GM23338 (cell line): ENCODE data around the gene HPS3. TPM values are rescaled to one million over a fixed set of nuclear protein-coding genes. Genes with fewer than 3 reads are reported as not detected.

Source experiments
- ATAC-seq: fragments of 200-7000 bp; cut with Tn5 transposase; 3 replicates; pipeline ENCODE4 v1.9.1; 2020
- DNase-seq: peaks from one replicate; pipeline ENCODE4 v3.0.0-alpha.2; 2015; ENCODE audit warnings: low spot score
- H2AFZ ChIP-seq: fragments of 200-600 bp; sonication (generic); 2 replicates; pipeline ENCODE4 v1.8.0; 2016; ENCODE audit warnings: antibody characterized with exemption, mild to moderate bottlenecking, moderate library complexity
- H3F3A ChIP-seq: fragments of 200-600 bp; sonication (generic); replicated peaks from 2 replicates; pipeline ENCODE4 v1.8.0; 2017; ENCODE audit warnings: antibody characterized with exemption, mixed run types, low read depth
- H3K27ac ChIP-seq: fragments of 200-600 bp; sonication (generic); 2 replicates; pipeline ENCODE4 v1.6.1; 2016; ENCODE audit warnings: low read depth
- H3K27me3 ChIP-seq: fragments of 200-600 bp; sonication (generic); 2 replicates; pipeline ENCODE4 v1.8.0; 2016; ENCODE audit warnings: mild to moderate bottlenecking, mixed run types, moderate library complexity; ENCODE audit not compliant: insufficient read depth
- H3K36me3 ChIP-seq: fragments of 200-600 bp; sonication (generic); 2 replicates; pipeline ENCODE4 v1.8.0; 2016; ENCODE audit warnings: mild to moderate bottlenecking; ENCODE audit not compliant: insufficient read depth
- H3K4me1 ChIP-seq: fragments of 200-600 bp; sonication (generic); 2 replicates; pipeline ENCODE4 v1.8.0; 2016; ENCODE audit warnings: mild to moderate bottlenecking, moderate library complexity; ENCODE audit not compliant: insufficient read depth
- H3K4me2 ChIP-seq: fragments of 200-600 bp; sonication (generic); 2 replicates; pipeline ENCODE4 v1.7.1; 2017; ENCODE audit warnings: mixed run types
- H3K4me3 ChIP-seq: fragments of 200-600 bp; sonication (generic); 2 replicates; pipeline ENCODE4 v1.6.1; 2016; ENCODE audit warnings: mixed run types
- H3K79me2 ChIP-seq: fragments of 200-600 bp; sonication (generic); replicated peaks from 2 replicates; pipeline ENCODE4 v1.8.0; 2017; ENCODE audit warnings: mild to moderate bottlenecking; ENCODE audit not compliant: insufficient read depth
- H3K9me2 ChIP-seq: fragments of 200-600 bp; sonication (generic); 2 replicates; pipeline ENCODE4 v1.8.0; 2017; ENCODE audit not compliant: insufficient read depth
- H4K20me1 ChIP-seq: fragments of 200-600 bp; sonication (generic); replicated peaks from 2 replicates; pipeline ENCODE4 v1.8.0; 2017; ENCODE audit warnings: mild to moderate bottlenecking; ENCODE audit not compliant: insufficient read depth
- H3K27ac Mint-ChIP-seq: 2 replicates; pipeline ENCODE4 v1.8.0; 2020; ENCODE audit warnings: inconsistent platforms, mild to moderate bottlenecking, moderate library complexity, mixed read lengths
- H3K27me3 Mint-ChIP-seq: 3 replicates; pipeline ENCODE4 v1.8.0; 2022; ENCODE audit warnings: low read depth, mild to moderate bottlenecking, moderate library complexity, mixed read lengths, inconsistent platforms; ENCODE audit not compliant: insufficient read depth, poor library complexity
- H3K36me3 Mint-ChIP-seq: 3 replicates; pipeline ENCODE4 v1.8.0; 2021; ENCODE audit warnings: low read depth, mild to moderate bottlenecking, inconsistent platforms, moderate library complexity, mixed read lengths
- H3K4me1 Mint-ChIP-seq: 3 replicates; pipeline ENCODE4 v1.8.0; 2020; ENCODE audit warnings: mild to moderate bottlenecking, inconsistent platforms, mixed read lengths
- H3K4me3 Mint-ChIP-seq: 3 replicates; pipeline ENCODE4 v1.8.0; 2021; ENCODE audit warnings: moderate library complexity, mild to moderate bottlenecking, inconsistent platforms, mixed read lengths
- H3K9me3 Mint-ChIP-seq: 3 replicates; pipeline ENCODE4 v1.8.0; 2020; ENCODE audit warnings: moderate library complexity, mild to moderate bottlenecking, inconsistent platforms, mixed read lengths
- CTCF ChIP-seq, 2 experiments: fragments of 200-600 bp in 1 of 2; sonication (generic) in 1 of 2; conservative IDR thresholded peaks; 2 replicates each; pipeline versions ENCODE4 v1.5.1 to v1.6.1; 2016 to 2017; ENCODE audit warnings: antibody characterized with exemption in 2 of 2, low read depth in 2 of 2, mild to moderate bottlenecking in 2 of 2, moderate library complexity in 1 of 2
- ETS1 ChIP-seq: IDR thresholded peaks from 2 replicates; pipeline ENCODE4 v1.6.1; 2016; ENCODE audit warnings: antibody characterized with exemption
- EZH2 ChIP-seq: fragments of 200-600 bp; sonication (generic); IDR thresholded peaks from one replicate; pipeline ENCODE4 v1.8.0; 2017; ENCODE audit warnings: antibody characterized with exemption, mild to moderate bottlenecking, low read depth; ENCODE audit not compliant: unreplicated experiment
- JUNB ChIP-seq: IDR thresholded peaks from one replicate; pipeline ENCODE4 v1.6.1; 2016; ENCODE audit warnings: antibody characterized with exemption; ENCODE audit not compliant: unreplicated experiment
- NANOG ChIP-seq: IDR thresholded peaks from 2 replicates; pipeline ENCODE4 v1.6.1; 2016; ENCODE audit warnings: antibody characterized with exemption, borderline replicate concordance
- POLR2AphosphoS5 ChIP-seq: IDR thresholded peaks from 2 replicates; pipeline ENCODE4 v1.6.1; 2016; ENCODE audit warnings: antibody characterized with exemption, low read depth
- STAT1 ChIP-seq: IDR thresholded peaks from one replicate; pipeline ENCODE4 v1.6.1; 2016; ENCODE audit warnings: antibody characterized with exemption; ENCODE audit not compliant: unreplicated experiment
- ZNF114 ChIP-seq: fragments of 250-450 bp; sonication (Bioruptor Pico); IDR thresholded peaks from 2 replicates; pipeline ENCODE4 v1.5.0; 2020; ENCODE audit warnings: mild to moderate bottlenecking, moderate library complexity
- ZNF331 ChIP-seq: fragments of 250-450 bp; sonication (Bioruptor Pico); IDR thresholded peaks from 2 replicates; pipeline ENCODE4 v1.5.0; 2020; ENCODE audit warnings: low read depth, mild to moderate bottlenecking, moderate library complexity
- ZNF462 ChIP-seq: fragments of 250-450 bp; sonication (Bioruptor Pico); IDR thresholded peaks from 2 replicates; pipeline ENCODE4 v1.5.0; 2020; ENCODE audit warnings: mild to moderate bottlenecking, moderate library complexity
- polyA plus RNA-seq: library from polyadenylated mRNA; unstranded; fragments of >200 nt; fragmentation: Nextera tagmentation; extraction: Ambion mirVana; gene quantifications from 2 replicates; pipeline ENCODE4 v1.2.1, GENCODE V29; 2016
- total RNA-seq: library from RNA; depleted of rRNA; stranded (reverse); fragments of >200 nt; shearing (Covaris generic); gene quantifications from 2 replicates; pipeline ENCODE4 v1.2.3, GENCODE V29; 2014

HPS3 gene
- total and polyA plus RNA-seq, 2 experiments from 2014 or later = 41.7 to 66.8 TPM

DNA sequence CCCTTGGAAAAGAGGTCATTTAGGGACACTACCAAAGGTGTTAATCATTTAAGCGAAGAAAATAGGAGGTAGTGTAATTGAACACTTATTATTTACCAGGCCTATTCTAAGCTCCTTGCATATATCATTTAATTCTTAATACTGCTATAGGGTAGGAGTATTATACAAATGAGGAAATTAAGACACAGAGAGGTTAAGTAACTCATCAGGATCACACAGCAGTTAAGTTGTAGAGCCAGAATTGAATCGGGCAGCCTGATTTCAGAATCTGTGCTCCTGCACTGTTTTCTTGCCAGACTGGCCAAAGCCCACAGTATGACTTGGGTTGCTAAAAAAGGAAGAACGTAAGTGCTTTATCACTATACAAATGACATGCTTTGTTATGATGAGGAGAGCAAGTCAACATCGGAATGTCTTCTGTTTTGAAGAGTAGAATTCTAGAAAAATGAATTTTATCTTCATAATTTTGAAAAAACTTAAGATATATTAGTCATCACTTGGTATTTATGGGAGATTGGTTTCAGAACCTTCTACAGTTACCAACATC is 31.4 kb downstream of the HPS3 start (continued):
- TF ChIP-seq ZNF462 (no peak), STAT1 (no peak), ETS1 (no peak)

DNA sequence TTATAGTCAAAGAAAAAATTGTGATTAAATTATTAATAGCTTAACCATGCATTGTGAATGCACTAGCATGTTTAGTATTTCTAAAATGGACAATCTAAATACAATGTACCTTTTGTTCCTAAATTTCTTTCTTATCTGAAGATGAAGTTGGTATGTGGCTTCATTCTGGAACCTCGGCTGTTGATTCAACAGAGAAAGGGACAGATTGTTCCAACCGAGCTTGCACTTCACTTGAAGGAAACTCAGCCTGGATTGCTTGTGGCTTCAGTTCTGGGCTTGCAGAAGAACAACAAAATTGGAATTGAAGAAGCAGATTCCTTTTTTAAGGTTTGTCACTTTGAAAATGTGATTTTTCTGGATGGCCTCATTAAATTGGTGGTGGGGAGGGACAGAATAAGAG is 32.6 kb downstream of the HPS3 start:
- Histone ChIP-seq H3K36me3 (peaks cover 48% of the 10 kb centered on the region), H3K4me3 (no peak overlapping the region), H3F3A (no peaks in the 10 kb centered on the region), H3K4me1 (no peaks in the 10 kb centered on the region), H2AFZ (no peak overlapping the region), H3K9me2 (no peaks in the 10 kb centered on the region), H3K79me2 (no peaks in the 10 kb centered on the region), H3K27me3 (no peaks in the 10 kb centered on the region), H4K20me1 (no peaks in the 10 kb centered on the region), H3K4me2 (no peak overlapping the region), H3K27ac (no peak overlapping the region)
- H3K27me3 Mint-ChIP-seq = no peaks in the 10 kb centered on the region
- H3K36me3 Mint-ChIP-seq = peaks cover 76% of the 10 kb centered on the region
- H3K4me3 Mint-ChIP-seq = no peak overlapping the region
- ATAC-seq = no peak
- H3K27ac Mint-ChIP-seq = no peak overlapping the region
- H3K9me3 Mint-ChIP-seq = no peaks in the 10 kb centered on the region
- no peaks in the 10 kb centered on the region; the same call in 2 of the 3 replicates for H3K4me1 Mint-ChIP-seq
- DNase-seq = no peak
- no peak for TF ChIP-seq EZH2
- no peak for TF ChIP-seq CTCF (conservative IDR thresholded peaks at IDR 0.05; ENCODE audit: low read depth in 2 of 2)
- TF ChIP-seq JUNB = no peak
- TF ChIP-seq ZNF331 (CRISPR knock-in tag) = no peak
- no peak for TF ChIP-seq POLR2AphosphoS5
- no peak for TF ChIP-seq NANOG
- no peak for TF ChIP-seq ETS1
- no peak for TF ChIP-seq ZNF114 (CRISPR knock-in tag)
